Measurements from ENCODE around the gene PI4K2A. TPM values are rescaled to one million over a fixed set of nuclear protein-coding genes. Genes with fewer than 3 reads are reported as not detected.

The PI4K2A gene
- total and polyA plus RNA-seq, 5 experiments from 2014 or later = 6.5 to 9.4 (median 8.8) TPM

Other genes starting within 250 kb of the PI4K2A start
- 10 to 100 TPM; 25.5 to 27.2 TPM for gene RRP12, start 239.3 kb upstream of the PI4K2A start, total RNA-seq
- 10 to 100 TPM in 1 of 3 donors, 1 to 10 TPM in 2; 8.0 to 17.3 (median 8.3) TPM for gene RRP12, start 239.3 kb upstream of the PI4K2A start, polyA plus RNA-seq
- gene PGAM1, start 214.5 kb upstream of the PI4K2A start, total RNA-seq = 10 to 100 TPM; 69.6 to 72.4 TPM
- gene PGAM1, start 214.5 kb upstream of the PI4K2A start, polyA plus RNA-seq = 100 to 1,000 TPM; 191 to 222 (median 193) TPM
- gene EXOSC1, start 194.7 kb upstream of the PI4K2A start, total RNA-seq = 10 to 100 TPM; 46.9 to 50.6 TPM
- 10 to 100 TPM; 67.4 to 87.0 (median 77.1) TPM for gene EXOSC1, start 194.7 kb upstream of the PI4K2A start, polyA plus RNA-seq
- 10 to 100 TPM; 28.1 to 29.3 TPM for gene ZDHHC16, start 194.5 kb upstream of the PI4K2A start, total RNA-seq
- 10 to 100 TPM; 20.0 to 31.4 (median 25.3) TPM for gene ZDHHC16, start 194.5 kb upstream of the PI4K2A start, polyA plus RNA-seq
- gene MMS19, start 142.2 kb upstream of the PI4K2A start, total RNA-seq = 100 to 1,000 TPM; 106 to 111 TPM
- 10 to 100 TPM; 31.2 to 37.3 (median 32.4) TPM for gene MMS19, start 142.2 kb upstream of the PI4K2A start, polyA plus RNA-seq
- 1 to 10 TPM; 1.6 to 2.7 TPM for gene UBTD1, start 141.7 kb upstream of the PI4K2A start, total RNA-seq
- gene UBTD1, start 141.7 kb upstream of the PI4K2A start, polyA plus RNA-seq = 1 to 10 TPM; 1.2 to 2.5 (median 1.3) TPM
- not detected for gene ANKRD2, start 67.9 kb upstream of the PI4K2A start, total RNA-seq
- not detected for gene ANKRD2, start 67.9 kb upstream of the PI4K2A start, polyA plus RNA-seq
- gene HOGA1, start 56.3 kb upstream of the PI4K2A start, total RNA-seq = not detected
- not detected for gene HOGA1, start 56.3 kb upstream of the PI4K2A start, polyA plus RNA-seq
- gene C10orf62, start 51.0 kb upstream of the PI4K2A start, total RNA-seq = not detected
- gene C10orf62, start 51.0 kb upstream of the PI4K2A start, polyA plus RNA-seq = not detected
- 1 to 10 TPM; 1.6 to 3.1 TPM for gene MORN4, start 7.2 kb upstream of the PI4K2A start, total RNA-seq
- 1 to 10 TPM; 1.9 to 6.2 (median 4.6) TPM for gene MORN4, start 7.2 kb upstream of the PI4K2A start, polyA plus RNA-seq
- 1 to 10 TPM; 2.9 to 3.1 TPM for gene AVPI1, start 46.6 kb downstream of the PI4K2A start, total RNA-seq
- gene AVPI1, start 46.6 kb downstream of the PI4K2A start, polyA plus RNA-seq = 1 to 10 TPM; 2.2 to 3.8 (median 3.2) TPM
- 1 to 10 TPM; 1.1 to 2.0 TPM for gene MARVELD1, start 73.1 kb downstream of the PI4K2A start, total RNA-seq
- gene MARVELD1, start 73.1 kb downstream of the PI4K2A start, polyA plus RNA-seq = under 1 TPM; 0.06 to 0.30 (median 0.27) TPM
- 10 to 100 TPM; 60.7 to 64.4 TPM for gene ZFYVE27, start 96.5 kb downstream of the PI4K2A start, total RNA-seq
- gene ZFYVE27, start 96.5 kb downstream of the PI4K2A start, polyA plus RNA-seq = 10 to 100 TPM; 29.1 to 37.9 (median 34.1) TPM
- gene SFRP5, start 131.3 kb downstream of the PI4K2A start, total RNA-seq = 10 to 100 TPM; 13.6 to 14.4 TPM
- gene SFRP5, start 131.3 kb downstream of the PI4K2A start, polyA plus RNA-seq = 10 to 100 TPM; 12.3 to 39.5 (median 20.1) TPM
- gene GOLGA7B, start 209.2 kb downstream of the PI4K2A start, total RNA-seq = 1 to 10 TPM; 5.5 to 8.1 TPM
- gene GOLGA7B, start 209.2 kb downstream of the PI4K2A start, polyA plus RNA-seq = under 1 TPM; 0.35 to 0.61 (median 0.44) TPM

Measured in naive thymus-derived CD8-positive, alpha-beta T cell (primary cell).